DOHH2 (cell line): ENCODE measurements around the gene HMHB1.

Experiments used
- H3F3A ChIP-seq: fragments of 200-600 bp; sonication (generic), shearing (Covaris generic); 2 replicates; pipeline ENCODE4 v1.6.0; 2016; ENCODE audit warnings: antibody characterized with exemption, mild to moderate bottlenecking; ENCODE audit not compliant: control insufficient read depth, insufficient read depth
- H3K27ac ChIP-seq: fragments of 200-600 bp; sonication (generic); 2 replicates; pipeline ENCODE4 v1.5.1; 2014; ENCODE audit warnings: low read depth, mild to moderate bottlenecking, low read length, moderate library complexity
- H3K27me3 ChIP-seq: fragments of 200-600 bp; sonication (generic); 2 replicates; pipeline ENCODE4 v1.6.1; 2014; ENCODE audit warnings: mild to moderate bottlenecking, low read length, mixed read lengths; ENCODE audit not compliant: control insufficient read depth
- H3K36me3 ChIP-seq: fragments of 200-600 bp; sonication (generic); 2 replicates; pipeline ENCODE4 v1.6.1; 2014; ENCODE audit warnings: mild to moderate bottlenecking, low read length, moderate library complexity, mixed read lengths; ENCODE audit not compliant: control insufficient read depth
- H3K4me1 ChIP-seq: fragments of 200-600 bp; sonication (generic); 2 replicates; pipeline ENCODE4 v1.6.1; 2014; ENCODE audit warnings: mild to moderate bottlenecking, low read length, mixed read lengths; ENCODE audit not compliant: control insufficient read depth
- H3K4me2 ChIP-seq: fragments of 200-600 bp; sonication (generic); 2 replicates; pipeline ENCODE4 v1.6.0; 2014; ENCODE audit warnings: mild to moderate bottlenecking, low read length, moderate library complexity
- H3K4me3 ChIP-seq: fragments of 200-600 bp; sonication (generic); 2 replicates; pipeline ENCODE4 v1.5.1; 2014; ENCODE audit warnings: mild to moderate bottlenecking, low read length, mixed read lengths
- H3K79me2 ChIP-seq: fragments of 200-600 bp; sonication (generic); 2 replicates; pipeline ENCODE4 v1.6.1; 2014; ENCODE audit warnings: mild to moderate bottlenecking, low read length, mixed read lengths; ENCODE audit not compliant: control insufficient read depth
- H3K9me2 ChIP-seq: fragments of 200-600 bp; sonication (generic); replicated peaks from 2 replicates; pipeline ENCODE4 v1.6.1; 2014; ENCODE audit warnings: mild to moderate bottlenecking, low read length, mixed read lengths; ENCODE audit not compliant: control insufficient read depth
- H3K9me3 ChIP-seq: fragments of 200-600 bp; sonication (generic); 2 replicates; pipeline ENCODE4 v1.6.1; 2014; ENCODE audit warnings: antibody characterized with exemption, low read length, mixed read lengths; ENCODE audit not compliant: control insufficient read depth, insufficient read depth
- H4K20me1 ChIP-seq: fragments of 200-600 bp; sonication (generic); 2 replicates; pipeline ENCODE4 v1.6.0; 2014; ENCODE audit warnings: low read depth, mild to moderate bottlenecking, antibody characterized with exemption, low read length, moderate library complexity; ENCODE audit not compliant: control insufficient read depth, insufficient read depth
- CTCF ChIP-seq: fragments of 200-600 bp; sonication (generic); IDR thresholded peaks from one replicate; pipeline ENCODE4 v1.5.1; 2014; ENCODE audit warnings: antibody characterized with exemption, mild to moderate bottlenecking, low read depth, low read length; ENCODE audit not compliant: poor library complexity, severe bottlenecking
- EZH2phosphoT487 ChIP-seq: fragments of 200-600 bp; sonication (generic); IDR thresholded peaks from 2 replicates; pipeline ENCODE4 v1.6.1; 2017; ENCODE audit warnings: borderline replicate concordance, mild to moderate bottlenecking, antibody characterized with exemption, low read length, moderate library complexity, mixed read lengths

HMHB1 gene

DNA sequence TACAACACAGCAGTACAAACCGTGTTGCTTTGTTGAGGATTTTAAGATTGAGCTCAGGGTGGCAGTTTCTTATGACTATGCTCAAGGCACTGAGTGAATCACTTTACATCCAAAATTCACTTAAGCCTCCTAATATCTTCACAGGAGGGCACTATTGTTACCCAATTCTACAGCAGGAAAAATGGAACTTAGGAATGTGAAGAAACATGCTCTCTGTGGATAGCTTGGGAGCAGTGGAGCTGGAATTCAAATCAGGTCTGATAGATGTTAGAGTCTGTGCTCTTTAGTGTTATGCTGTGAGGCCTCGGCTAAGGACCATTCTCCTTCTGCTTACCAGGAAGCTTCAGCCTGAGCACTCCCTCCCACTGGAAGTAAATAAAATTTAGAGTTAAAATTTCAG is 18.7 kb upstream of the HMHB1 start:
- Histone ChIP-seq H3K79me2 (no peaks in the 10 kb centered on the region), H4K20me1 (no peaks in the 10 kb centered on the region), H3K36me3 (no peaks in the 10 kb centered on the region), H3K9me2 (no peaks in the 10 kb centered on the region), H3K4me2 (no peak overlapping the region), H3K4me1 (peaks cover 21% of the 10 kb centered on the region), H3K4me3 (no peak overlapping the region), H3F3A (no peaks in the 10 kb centered on the region), H3K9me3 (no peaks in the 10 kb centered on the region), H3K27ac (no peak overlapping the region), H3K27me3 (no peaks in the 10 kb centered on the region)
- no peak for TF ChIP-seq CTCF
- no peak for TF ChIP-seq EZH2phosphoT487

- Histone ChIP-seq H3K27me3 (no peaks in the 10 kb centered on the region), H3K4me3 (no peak overlapping the region), H3K4me1 (peaks cover 37% of the 10 kb centered on the region), H3K4me2 (no peak overlapping the region), H3K9me3 (no peaks in the 10 kb centered on the region), H3K9me2 (no peaks in the 10 kb centered on the region), H3K79me2 (no peaks in the 10 kb centered on the region), H3K27ac (no peak overlapping the region), H3K36me3 (no peaks in the 10 kb centered on the region), H4K20me1 (no peaks in the 10 kb centered on the region), H3F3A (no peaks in the 10 kb centered on the region)
- TF ChIP-seq CTCF (no peak), EZH2phosphoT487 (no peak)
These were observed 15.8 kb upstream of the HMHB1 start for GRCh38 chr5:143796125-143796524.

GRCh38 chr5:143796753-143797152 is 15.2 kb upstream of the HMHB1 start:
- Histone ChIP-seq H3K4me2 (peak overlapping the region; percentile 43), H3K4me1 (peaks cover 42% of the 10 kb centered on the region), H3K79me2 (no peaks in the 10 kb centered on the region), H3K36me3 (no peaks in the 10 kb centered on the region), H4K20me1 (no peaks in the 10 kb centered on the region), H3K9me3 (no peaks in the 10 kb centered on the region), H3F3A (no peaks in the 10 kb centered on the region), H3K4me3 (peak overlapping the region; percentile 21; the same call in 1 of the 2 replicates), H3K27ac (no peak overlapping the region), H3K9me2 (no peaks in the 10 kb centered on the region), H3K27me3 (no peaks in the 10 kb centered on the region)
- TF ChIP-seq EZH2phosphoT487 (no peak), CTCF (no peak)

GRCh38 chr5:143800715-143801114 is 11.2 kb upstream of the HMHB1 start:
- Histone ChIP-seq H3K36me3 (no peaks in the 10 kb centered on the region), H3K4me1 (peaks cover 35% of the 10 kb centered on the region), H3K27ac (no peak overlapping the region), H3K4me3 (no peak overlapping the region), H3K4me2 (no peak overlapping the region), H4K20me1 (no peaks in the 10 kb centered on the region), H3K9me2 (no peaks in the 10 kb centered on the region), H3K9me3 (no peaks in the 10 kb centered on the region), H3K27me3 (no peaks in the 10 kb centered on the region), H3F3A (no peaks in the 10 kb centered on the region), H3K79me2 (no peaks in the 10 kb centered on the region)
- no peak for TF ChIP-seq CTCF
- TF ChIP-seq EZH2phosphoT487 = no peak
